Measurements from ENCODE around the gene CT47C1.

The CT47C1 gene

DNA sequence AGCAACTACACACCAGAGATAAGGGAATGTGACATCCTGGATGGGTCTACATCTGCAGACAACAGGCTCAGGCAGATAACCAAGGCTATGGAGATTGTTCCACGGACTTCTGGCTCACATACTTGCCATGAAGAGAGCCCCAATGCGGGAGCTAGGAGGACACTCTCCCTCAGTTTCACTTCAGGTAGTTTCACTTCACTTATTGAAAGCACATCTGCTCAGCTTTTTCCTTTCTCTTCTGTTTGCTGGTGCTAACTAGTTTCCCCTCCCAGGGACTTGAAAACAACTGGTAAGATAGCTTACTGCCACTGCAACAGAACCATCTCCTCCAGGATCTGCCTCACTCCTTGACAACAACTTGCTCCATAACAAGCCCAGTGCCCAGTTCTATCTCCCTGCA, 1.4 kb upstream of the CT47C1 start:
- Histone ChIP-seq H3K9ac (ENCODE audit: low read length in 5 of 5) (no peak overlapping the region), H3K4me1 (ENCODE audit: control insufficient read depth in 5 of 5, insufficient read depth in 5 of 5, low read length in 5 of 5) (no peaks in the 10 kb centered on the region), H3K36me3 (ENCODE audit: control insufficient read depth in 5 of 5, insufficient read depth in 5 of 5, low read length in 5 of 5) (no peaks in the 10 kb centered on the region), H3K27ac (ENCODE audit: low read depth, low read length) (no peak overlapping the region), H3K27me3 (ENCODE audit: control insufficient read depth in 5 of 5, insufficient read depth in 4 of 5, low read length in 5 of 5) (peaks cover 0 to 15% (median 8%) of the 10 kb centered on the region in 5 donors), H3K4me3 (ENCODE audit: low read depth in 1 of 5, low read length in 5 of 5) (no peak overlapping the region), H3K9me3 (ENCODE audit: control insufficient read depth in 5 of 5, low read length in 5 of 5) (no peaks in the 10 kb centered on the region)

DNA sequence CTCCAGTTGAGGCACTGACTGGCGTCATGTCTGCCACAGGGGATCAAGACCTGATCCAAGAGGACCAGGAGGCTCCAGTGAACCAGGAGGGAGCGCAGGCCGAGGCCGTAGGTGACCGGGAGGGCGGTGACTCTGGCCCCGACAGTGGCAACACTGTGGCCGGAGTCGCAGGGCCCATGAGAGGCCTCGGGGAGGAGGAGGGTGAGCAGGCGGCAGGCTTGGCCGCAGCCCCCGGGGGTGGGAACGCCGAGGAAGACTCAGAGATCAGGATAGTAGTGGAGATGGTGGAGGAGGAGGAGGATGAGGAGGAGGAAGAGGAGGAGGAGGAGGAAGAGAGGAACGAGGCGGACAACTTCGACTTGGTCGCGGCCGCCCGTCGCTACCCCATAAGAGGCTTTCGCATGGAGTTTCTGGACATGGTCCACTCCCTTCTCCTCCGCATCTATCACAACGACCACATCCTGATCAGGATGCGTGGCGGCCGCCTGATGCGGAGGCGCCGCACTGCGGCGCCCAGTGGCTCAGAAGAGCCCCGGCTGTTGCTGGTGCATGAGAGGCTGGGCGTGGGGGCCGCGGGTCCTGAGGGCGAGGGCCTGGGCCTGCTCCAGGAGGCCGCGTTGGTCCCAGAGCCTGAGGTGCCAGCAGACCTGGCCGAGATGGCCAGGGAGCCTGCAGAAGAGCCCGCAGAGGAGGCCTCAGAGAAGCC, 560 bp downstream of the CT47C1 start:
- no peak overlapping the region for H3K27ac ChIP-seq (ENCODE audit: low read depth, low read length)
- H3K4me3 ChIP-seq (ENCODE audit: low read depth in 1 of 5, low read length in 5 of 5), result no peak overlapping the region
- H3K9me3 ChIP-seq (ENCODE audit: control insufficient read depth in 5 of 5, low read length in 5 of 5), result no peaks in the 10 kb centered on the region
- H3K27me3 ChIP-seq (ENCODE audit: control insufficient read depth in 5 of 5, insufficient read depth in 4 of 5, low read length in 5 of 5), result peaks cover 3 to 17% (median 8%) of the 10 kb centered on the region in 5 donors
- no peaks in the 10 kb centered on the region for H3K4me1 ChIP-seq (ENCODE audit: control insufficient read depth in 5 of 5, insufficient read depth in 5 of 5, low read length in 5 of 5)
- no peaks in the 10 kb centered on the region for H3K36me3 ChIP-seq (ENCODE audit: control insufficient read depth in 5 of 5, insufficient read depth in 5 of 5, low read length in 5 of 5)
- no peak overlapping the region for H3K9ac ChIP-seq (ENCODE audit: low read length in 5 of 5)

DNA sequence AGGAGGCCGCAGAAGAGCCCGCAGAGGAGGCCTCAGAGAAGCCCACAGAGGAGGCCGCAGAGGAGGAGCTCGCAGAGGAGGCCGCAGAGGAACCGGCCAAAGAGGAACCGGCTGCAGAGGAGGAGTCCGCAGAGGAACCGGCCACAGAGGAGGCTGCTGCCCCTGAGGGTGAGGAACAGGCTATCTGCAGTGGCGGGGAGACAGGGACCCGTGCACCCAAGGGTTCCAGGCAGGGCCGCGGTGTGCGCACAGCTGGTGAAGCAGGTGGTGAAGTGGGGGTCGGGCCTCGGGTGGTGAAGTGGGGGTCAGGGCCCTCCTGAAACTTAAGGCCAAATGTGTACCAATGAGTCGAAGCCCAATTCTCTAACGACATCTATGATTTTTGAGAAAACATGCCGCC, 1.1 kb downstream of the CT47C1 start:
- Histone ChIP-seq H3K4me3 (ENCODE audit: low read depth in 1 of 5, low read length in 5 of 5) (no peak overlapping the region), H3K9ac (ENCODE audit: low read length in 5 of 5) (no peak overlapping the region), H3K36me3 (ENCODE audit: control insufficient read depth in 5 of 5, insufficient read depth in 5 of 5, low read length in 5 of 5) (no peaks in the 10 kb centered on the region), H3K4me1 (ENCODE audit: control insufficient read depth in 5 of 5, insufficient read depth in 5 of 5, low read length in 5 of 5) (no peaks in the 10 kb centered on the region), H3K27me3 (ENCODE audit: control insufficient read depth in 5 of 5, insufficient read depth in 4 of 5, low read length in 5 of 5) (peaks cover 3 to 17% (median 8%) of the 10 kb centered on the region in 5 donors), H3K27ac (ENCODE audit: low read depth, low read length) (no peak overlapping the region), H3K9me3 (ENCODE audit: control insufficient read depth in 5 of 5, low read length in 5 of 5) (no peaks in the 10 kb centered on the region)

DNA sequence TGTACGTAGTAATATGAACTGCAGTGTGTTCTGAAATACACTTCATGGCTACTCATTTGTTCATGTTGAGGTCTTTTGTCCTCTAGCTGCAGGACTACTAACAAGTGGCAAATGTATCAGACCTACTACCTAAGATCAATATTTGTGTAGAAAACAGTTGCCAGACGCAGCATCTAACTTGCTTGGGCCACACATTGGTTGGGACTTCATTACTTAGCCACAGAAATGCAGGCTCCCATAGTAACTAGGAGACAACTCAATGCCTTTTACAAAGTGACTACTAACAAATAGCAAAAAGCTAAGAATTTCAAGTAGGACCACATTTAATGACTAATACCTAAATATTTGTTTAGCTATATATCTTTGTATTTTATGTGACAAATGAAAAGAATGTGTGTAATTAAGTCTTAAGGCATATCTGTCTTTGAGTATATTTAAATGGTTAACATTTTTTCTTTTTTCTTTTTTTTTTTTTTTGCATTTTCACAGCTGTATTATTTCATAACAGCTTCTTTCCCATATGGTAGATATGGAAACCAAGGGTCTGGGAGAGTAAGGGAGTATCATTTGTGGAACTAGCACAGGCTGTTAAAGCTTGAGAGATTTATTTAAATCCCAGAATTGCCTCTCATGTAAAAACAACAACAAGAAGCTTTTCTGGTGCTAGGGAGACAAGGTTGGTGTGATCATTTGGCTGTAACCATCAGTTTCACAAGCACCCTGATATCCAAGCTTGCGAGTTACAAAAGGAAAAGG, 2.7 kb downstream of the CT47C1 start:
- no peak overlapping the region for H3K4me3 ChIP-seq (ENCODE audit: low read depth in 1 of 5, low read length in 5 of 5)
- H3K27ac ChIP-seq (ENCODE audit: low read depth, low read length), result no peak overlapping the region
- no peaks in the 10 kb centered on the region for H3K36me3 ChIP-seq (ENCODE audit: control insufficient read depth in 5 of 5, insufficient read depth in 5 of 5, low read length in 5 of 5)
- H3K27me3 ChIP-seq (ENCODE audit: control insufficient read depth in 5 of 5, insufficient read depth in 4 of 5, low read length in 5 of 5), result peaks cover 3 to 17% (median 7%) of the 10 kb centered on the region in 5 donors
- H3K9ac ChIP-seq (ENCODE audit: low read length in 5 of 5), result no peak overlapping the region
- H3K9me3 ChIP-seq (ENCODE audit: control insufficient read depth in 5 of 5, low read length in 5 of 5), result no peaks in the 10 kb centered on the region
- H3K4me1 ChIP-seq (ENCODE audit: control insufficient read depth in 5 of 5, insufficient read depth in 5 of 5, low read length in 5 of 5), result no peaks in the 10 kb centered on the region

DNA sequence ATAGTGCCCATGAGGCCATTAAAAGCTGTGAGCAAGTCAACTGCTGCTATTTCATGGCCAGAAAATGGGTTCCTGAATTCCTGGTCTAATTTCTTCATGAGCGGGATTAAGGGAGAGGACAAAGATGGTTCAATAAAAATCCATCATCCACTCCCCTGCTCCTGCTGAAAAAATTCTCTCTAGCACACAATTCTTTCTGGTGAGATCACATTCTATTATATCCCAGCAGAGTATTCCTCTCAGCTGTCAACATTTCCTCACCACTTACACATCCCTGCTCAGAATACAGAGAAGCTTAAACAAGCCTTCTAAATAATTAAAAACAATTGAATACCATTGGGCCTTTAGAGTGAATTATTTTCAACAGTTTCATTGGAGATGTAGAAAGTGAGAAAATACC, 9.5 kb downstream of the CT47C1 start:
- H3K9ac ChIP-seq (ENCODE audit: low read length in 5 of 5), result no peak overlapping the region
- H3K27me3 ChIP-seq (ENCODE audit: control insufficient read depth in 5 of 5, insufficient read depth in 4 of 5, low read length in 5 of 5), result peaks cover 0 to 10% (median 6%) of the 10 kb centered on the region in 5 donors
- H3K27ac ChIP-seq (ENCODE audit: low read depth, low read length), result no peak overlapping the region
- H3K4me1 ChIP-seq (ENCODE audit: control insufficient read depth in 5 of 5, insufficient read depth in 5 of 5, low read length in 5 of 5), result no peaks in the 10 kb centered on the region
- H3K36me3 ChIP-seq (ENCODE audit: control insufficient read depth in 5 of 5, insufficient read depth in 5 of 5, low read length in 5 of 5), result no peaks in the 10 kb centered on the region
- H3K9me3 ChIP-seq (ENCODE audit: control insufficient read depth in 5 of 5, low read length in 5 of 5), result no peaks in the 10 kb centered on the region
- H3K4me3 ChIP-seq (ENCODE audit: low read depth in 1 of 5, low read length in 5 of 5), result no peak overlapping the region

DNA sequence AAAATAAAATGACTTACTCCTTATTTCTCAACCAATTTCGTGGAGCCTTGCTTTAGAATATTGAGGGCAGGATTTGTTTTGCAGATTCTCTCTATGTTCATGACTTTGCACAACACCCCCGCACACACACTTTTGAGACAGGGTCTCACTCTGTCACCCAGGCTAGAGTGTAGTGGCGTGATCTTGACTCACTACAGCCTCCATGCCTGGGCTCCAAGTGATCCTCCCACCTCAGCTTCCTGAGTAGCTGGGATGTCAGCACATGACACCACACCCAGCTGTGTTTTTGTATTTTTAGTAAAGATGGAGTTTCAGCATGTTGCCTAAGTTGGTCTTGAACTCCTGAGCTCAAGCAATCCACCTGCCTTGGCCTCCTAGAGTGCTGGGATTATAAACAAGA, 12.0 kb downstream of the CT47C1 start:
- Histone ChIP-seq H3K9me3 (ENCODE audit: control insufficient read depth in 5 of 5, low read length in 5 of 5) (no peaks in the 10 kb centered on the region), H3K4me3 (ENCODE audit: low read depth in 1 of 5, low read length in 5 of 5) (no peak overlapping the region), H3K4me1 (ENCODE audit: control insufficient read depth in 5 of 5, insufficient read depth in 5 of 5, low read length in 5 of 5) (no peaks in the 10 kb centered on the region), H3K36me3 (ENCODE audit: control insufficient read depth in 5 of 5, insufficient read depth in 5 of 5, low read length in 5 of 5) (no peaks in the 10 kb centered on the region), H3K27ac (ENCODE audit: low read depth, low read length) (no peak overlapping the region), H3K9ac (ENCODE audit: low read length in 5 of 5) (no peak overlapping the region), H3K27me3 (ENCODE audit: control insufficient read depth in 5 of 5, insufficient read depth in 4 of 5, low read length in 5 of 5) (peaks cover 5 to 13% (median 7%) of the 10 kb centered on the region in 5 donors)

DNA sequence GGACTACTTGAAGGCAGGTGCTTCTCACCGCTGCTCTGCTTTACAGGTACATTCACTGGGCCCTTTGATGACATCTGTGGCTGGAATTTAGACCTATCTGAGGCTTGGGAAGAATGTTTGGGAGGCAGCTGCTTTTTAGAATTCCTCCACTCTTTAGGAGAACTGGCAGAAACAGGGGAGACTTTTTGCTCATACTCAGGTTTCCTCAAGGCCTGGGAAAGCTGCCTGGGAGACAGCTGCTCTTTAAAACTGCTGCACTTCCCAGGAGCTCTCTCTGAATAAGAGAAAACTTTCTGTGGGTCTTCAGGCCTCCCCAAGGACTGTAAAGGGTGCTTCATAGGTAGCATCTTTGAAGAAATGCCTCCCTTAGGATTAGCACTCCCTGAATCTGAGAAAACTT, 14.3 kb downstream of the CT47C1 start:
- H3K4me1 ChIP-seq (ENCODE audit: control insufficient read depth in 5 of 5, insufficient read depth in 5 of 5, low read length in 5 of 5), result no peaks in the 10 kb centered on the region
- H3K36me3 ChIP-seq (ENCODE audit: control insufficient read depth in 5 of 5, insufficient read depth in 5 of 5, low read length in 5 of 5), result no peaks in the 10 kb centered on the region
- no peak overlapping the region for H3K4me3 ChIP-seq (ENCODE audit: low read depth in 1 of 5, low read length in 5 of 5)
- no peak overlapping the region for H3K9ac ChIP-seq (ENCODE audit: low read length in 5 of 5)
- H3K27ac ChIP-seq (ENCODE audit: low read depth, low read length), result no peak overlapping the region
- H3K9me3 ChIP-seq (ENCODE audit: control insufficient read depth in 5 of 5, low read length in 5 of 5), result no peaks in the 10 kb centered on the region
- peaks cover 2 to 14% (median 7%) of the 10 kb centered on the region in 5 donors for H3K27me3 ChIP-seq (ENCODE audit: control insufficient read depth in 5 of 5, insufficient read depth in 4 of 5, low read length in 5 of 5)

DNA sequence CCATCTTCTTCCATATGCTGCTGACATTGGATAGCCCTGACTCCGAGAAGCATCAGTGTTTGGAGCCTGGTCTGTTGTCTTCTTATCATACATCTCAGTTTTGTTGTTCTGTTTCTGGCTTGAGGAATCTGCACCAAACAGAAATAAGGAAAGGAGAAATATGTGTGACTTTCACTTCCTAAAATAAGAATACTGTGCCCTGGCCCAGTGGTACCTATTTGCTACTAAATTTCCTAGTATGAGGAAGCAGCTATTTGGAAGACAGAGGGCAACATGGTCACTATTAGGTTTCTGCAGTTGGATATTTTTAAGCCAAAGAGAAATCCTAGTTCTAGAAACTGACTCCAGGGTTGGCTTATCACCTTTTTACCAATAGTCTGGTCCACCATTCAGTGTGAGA, 16.8 kb downstream of the CT47C1 start:
- Histone ChIP-seq H3K27ac (ENCODE audit: low read depth, low read length) (no peak overlapping the region), H3K27me3 (ENCODE audit: control insufficient read depth in 5 of 5, insufficient read depth in 4 of 5, low read length in 5 of 5) (peaks cover 2 to 15% (median 7%) of the 10 kb centered on the region in 5 donors), H3K9ac (ENCODE audit: low read length in 5 of 5) (no peak overlapping the region), H3K4me3 (ENCODE audit: low read depth in 1 of 5, low read length in 5 of 5) (no peak overlapping the region), H3K36me3 (ENCODE audit: control insufficient read depth in 5 of 5, insufficient read depth in 5 of 5, low read length in 5 of 5) (no peaks in the 10 kb centered on the region), H3K9me3 (ENCODE audit: control insufficient read depth in 5 of 5, low read length in 5 of 5) (no peaks in the 10 kb centered on the region), H3K4me1 (ENCODE audit: control insufficient read depth in 5 of 5, insufficient read depth in 5 of 5, low read length in 5 of 5) (no peaks in the 10 kb centered on the region)

DNA sequence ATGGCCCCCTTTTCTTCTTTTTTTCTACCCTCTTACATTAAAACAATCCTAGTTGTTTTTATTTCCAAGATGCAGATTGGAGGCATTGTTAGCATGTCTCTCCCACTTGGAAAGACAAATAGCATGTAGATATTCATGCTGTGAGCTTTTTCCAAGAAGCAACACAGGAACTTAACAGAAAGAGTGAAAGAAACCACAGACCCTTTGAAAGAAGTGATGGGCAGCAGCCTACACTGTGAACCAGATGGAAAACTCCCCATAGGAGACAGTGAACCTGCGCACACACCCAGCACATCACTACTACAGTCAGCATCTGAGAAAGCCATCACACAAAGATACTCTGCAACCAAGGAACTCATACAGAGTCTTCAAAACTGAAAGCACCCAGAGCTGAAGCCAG, 17.8 kb downstream of the CT47C1 start:
- H3K4me3 ChIP-seq (ENCODE audit: low read depth in 1 of 5, low read length in 5 of 5), result no peak overlapping the region

DNA sequence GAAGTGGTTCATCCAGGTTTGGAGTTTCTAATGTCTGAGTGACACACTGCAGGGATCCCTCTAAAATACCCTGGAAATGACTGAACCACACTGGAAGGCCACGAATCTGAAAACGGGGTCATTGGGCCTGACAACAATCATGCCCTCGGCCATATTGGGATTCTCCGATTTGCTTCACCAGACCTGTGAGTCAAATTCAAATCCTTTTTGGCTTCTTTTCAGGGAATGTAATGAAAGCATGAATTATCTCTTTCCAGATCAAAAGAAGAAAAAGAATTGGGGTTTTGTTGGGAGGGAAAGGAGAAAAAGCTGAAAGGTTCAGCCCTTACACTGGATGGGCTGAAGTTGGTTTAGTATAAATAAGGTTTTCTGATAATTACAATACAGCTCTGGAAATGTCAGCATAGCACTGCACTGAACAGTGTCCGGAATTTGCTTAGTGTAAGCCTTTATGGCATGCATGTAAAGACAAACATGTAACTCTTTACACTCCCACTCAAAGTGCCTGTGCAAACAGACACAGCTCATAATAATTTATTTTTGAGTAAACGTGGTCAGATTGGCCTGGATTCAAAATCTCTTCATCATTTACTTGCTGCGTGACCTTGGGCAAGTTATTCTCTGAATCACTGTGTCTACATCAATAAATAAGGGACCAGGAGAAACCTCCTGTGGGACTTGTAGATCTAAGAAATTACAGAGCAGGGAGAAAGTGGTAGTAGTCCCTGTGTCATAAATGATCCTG, 21.4 kb downstream of the CT47C1 start:
- Histone ChIP-seq H3K27ac (ENCODE audit: low read depth, low read length) (no peak overlapping the region), H3K9me3 (ENCODE audit: control insufficient read depth in 5 of 5, low read length in 5 of 5) (no peaks in the 10 kb centered on the region), H3K27me3 (ENCODE audit: control insufficient read depth in 5 of 5, insufficient read depth in 4 of 5, low read length in 5 of 5) (peaks cover 0 to 19% (median 3%) of the 10 kb centered on the region in 5 donors), H3K36me3 (ENCODE audit: control insufficient read depth in 5 of 5, insufficient read depth in 5 of 5, low read length in 5 of 5) (no peaks in the 10 kb centered on the region), H3K4me3 (ENCODE audit: low read depth in 1 of 5, low read length in 5 of 5) (no peak overlapping the region), H3K4me1 (ENCODE audit: control insufficient read depth in 5 of 5, insufficient read depth in 5 of 5, low read length in 5 of 5) (no peaks in the 10 kb centered on the region), H3K9ac (ENCODE audit: low read length in 5 of 5) (no peak overlapping the region)

More for the DNA sequence above, 17.8 kb downstream of the CT47C1 start:
- Histone ChIP-seq H3K27ac (ENCODE audit: low read depth, low read length) (no peak overlapping the region), H3K9ac (ENCODE audit: low read length in 5 of 5) (no peak overlapping the region), H3K36me3 (ENCODE audit: control insufficient read depth in 5 of 5, insufficient read depth in 5 of 5, low read length in 5 of 5) (no peaks in the 10 kb centered on the region), H3K9me3 (ENCODE audit: control insufficient read depth in 5 of 5, low read length in 5 of 5) (no peaks in the 10 kb centered on the region), H3K4me1 (ENCODE audit: control insufficient read depth in 5 of 5, insufficient read depth in 5 of 5, low read length in 5 of 5) (no peaks in the 10 kb centered on the region), H3K27me3 (ENCODE audit: control insufficient read depth in 5 of 5, insufficient read depth in 4 of 5, low read length in 5 of 5) (peaks cover 0 to 15% (median 7%) of the 10 kb centered on the region in 5 donors)
